Left forelimb (tissue), 1 donor: ENCODE measurements around the gene TIMP4.

Experiments
- DNase-seq: peaks from one replicate; pipeline ENCODE4 v3.0.0-alpha.2; 2018; ENCODE audit warnings: low spot score

Gene TIMP4

GRCh38 chr3:12185172-12185710 lies 26.5 kb upstream of the TIMP4 start:
- no peak for DNase-seq

GRCh38 chr3:12184541-12184940 lies 25.8 kb upstream of the TIMP4 start:
- DNase-seq, result no peak

GRCh38 chr3:12182687-12183441 lies 24.2 kb upstream of the TIMP4 start:
- DNase-seq, result no peak

GRCh38 chr3:12181806-12182205 lies 23.1 kb upstream of the TIMP4 start:
- no peak for DNase-seq

- no peak for DNase-seq
Measured at GRCh38 chr3:12181301-12181700, 22.6 kb upstream of the TIMP4 start.

GRCh38 chr3:12180631-12181030 lies 21.9 kb upstream of the TIMP4 start:
- DNase-seq, result no peak

GRCh38 chr3:12180218-12180617 lies 21.5 kb upstream of the TIMP4 start:
- no peak for DNase-seq

- DNase-seq, result no peak
Measured at GRCh38 chr3:12179441-12179840, 20.7 kb upstream of the TIMP4 start.

- DNase-seq, result no peak
Measured at GRCh38 chr3:12178091-12178820, 19.5 kb upstream of the TIMP4 start.

GRCh38 chr3:12177126-12177525 lies 18.4 kb upstream of the TIMP4 start:
- DNase-seq, result no peak

- peak; percentile 78 for DNase-seq
Measured at GRCh38 chr3:12175844-12176453, 17.2 kb upstream of the TIMP4 start.

- DNase-seq, result no peak
Measured at GRCh38 chr3:12175137-12175593, 16.5 kb upstream of the TIMP4 start.

GRCh38 chr3:12170207-12170606 lies 11.5 kb upstream of the TIMP4 start:
- DNase-seq, result no peak

GRCh38 chr3:12165909-12166308 lies 7.2 kb upstream of the TIMP4 start:
- DNase-seq, result no peak

GRCh38 chr3:12159227-12159601 lies 502 bp upstream of the TIMP4 start:
- DNase-seq, result no peak

- no peak for DNase-seq
Measured at GRCh38 chr3:12157026-12157425, 1.7 kb downstream of the TIMP4 start.

- DNase-seq, result no peak
Measured at GRCh38 chr3:12155828-12156227, 2.9 kb downstream of the TIMP4 start.

GRCh38 chr3:12155264-12155663 lies 3.4 kb downstream of the TIMP4 start:
- no peak for DNase-seq

GRCh38 chr3:12154151-12154550 lies 4.6 kb downstream of the TIMP4 start:
- DNase-seq, result no peak

- no peak for DNase-seq
Measured at GRCh38 chr3:12150112-12150511, 8.6 kb downstream of the TIMP4 start.

GRCh38 chr3:12149029-12149428 lies 9.7 kb downstream of the TIMP4 start:
- DNase-seq, result no peak

GRCh38 chr3:12148183-12148940 lies 10.3 kb downstream of the TIMP4 start:
- no peak for DNase-seq
